OCI-LY3 (cell line): ENCODE results near the gene TBC1D5.

Experiments used
- CTCF ChIP-seq: fragments of 200-600, 300-600 bp; sonication (generic); IDR thresholded peaks from 2 replicates; pipeline ENCODE4 v1.5.1; 2014; ENCODE audit warnings: antibody characterized with exemption, low read length, low read depth
- EZH2phosphoT487 ChIP-seq: fragments of 200-600 bp; shearing (Covaris generic); IDR thresholded peaks from 2 replicates; pipeline ENCODE4 v1.6.1; 2018; ENCODE audit warnings: antibody characterized with exemption, mixed run types, low read depth

- TF ChIP-seq CTCF (no peak), EZH2phosphoT487 (no peak)
Observed at GRCh38 chr3:17724122-17724521, 18.3 kb downstream of the TBC1D5 start.
